Loucy (cell line): ENCODE measurements around the gene ZNF467.

Experiments
- H2AFZ ChIP-seq: fragments of 200-600 bp; sonication (generic); 2 replicates; pipeline ENCODE4 v1.6.0; 2016; ENCODE audit warnings: antibody characterized with exemption, mild to moderate bottlenecking, low read length, moderate library complexity
- H3F3A ChIP-seq: fragments of 200-600 bp; 2 replicates; pipeline ENCODE4 v1.6.0; 2016; ENCODE audit warnings: antibody characterized with exemption, low read depth, mild to moderate bottlenecking
- H3K27me3 ChIP-seq: fragments of 200-600 bp; sonication (generic); 2 replicates; pipeline ENCODE4 v1.6.1; 2014; ENCODE audit warnings: low read length, mild to moderate bottlenecking; ENCODE audit not compliant: insufficient read depth, poor library complexity, severe bottlenecking
- H3K36me3 ChIP-seq: fragments of 200-600 bp; sonication (generic); 2 replicates; pipeline ENCODE4 v1.6.1; 2016; ENCODE audit warnings: low read length; ENCODE audit not compliant: insufficient read depth
- H3K4me1 ChIP-seq: fragments of 200-600 bp; sonication (generic); 2 replicates; pipeline ENCODE4 v1.5.1; 2014; ENCODE audit warnings: low read length, mild to moderate bottlenecking; ENCODE audit not compliant: insufficient read depth, poor library complexity, severe bottlenecking
- H3K4me2 ChIP-seq: fragments of 200-600 bp; sonication (generic); 2 replicates; pipeline ENCODE4 v1.6.0; 2014; ENCODE audit warnings: antibody characterized with exemption, low read length, low read depth, mild to moderate bottlenecking; ENCODE audit not compliant: poor library complexity, severe bottlenecking
- H3K4me3 ChIP-seq: fragments of 200-600 bp; sonication (generic); 2 replicates; pipeline ENCODE4 v1.5.1; 2014; ENCODE audit warnings: low read length, mild to moderate bottlenecking, mixed read lengths; ENCODE audit not compliant: poor library complexity, severe bottlenecking
- H3K79me2 ChIP-seq: fragments of 200-600 bp; sonication (generic); 2 replicates; pipeline ENCODE4 v1.6.1; 2014; ENCODE audit warnings: low read length; ENCODE audit not compliant: insufficient read depth
- H3K9ac ChIP-seq: fragments of 200-600 bp; sonication (generic); 2 replicates; pipeline ENCODE4 v1.6.0; 2014; ENCODE audit warnings: mild to moderate bottlenecking, low read depth, low read length, moderate library complexity; ENCODE audit not compliant: poor library complexity, severe bottlenecking
- H3K9me2 ChIP-seq: fragments of 200-600 bp; sonication (generic); replicated peaks from 2 replicates; pipeline ENCODE4 v1.6.1; 2016; ENCODE audit warnings: low read depth, low read length, mixed read lengths
- H3K9me3 ChIP-seq: fragments of 200-600 bp; sonication (generic); 2 replicates; pipeline ENCODE4 v1.6.1; 2014; ENCODE audit warnings: mild to moderate bottlenecking, antibody characterized with exemption, low read length, low read depth; ENCODE audit not compliant: insufficient read depth
- H4K20me1 ChIP-seq: fragments of 200-600 bp; sonication (generic); 2 replicates; pipeline ENCODE4 v1.6.0; 2014; ENCODE audit warnings: antibody characterized with exemption, low read length, mild to moderate bottlenecking; ENCODE audit not compliant: insufficient read depth, poor library complexity, severe bottlenecking
- EZH2phosphoT487 ChIP-seq: fragments of 200-600 bp; IDR thresholded peaks from 2 replicates; pipeline ENCODE4 v1.6.1; 2018; ENCODE audit warnings: antibody characterized with exemption, mild to moderate bottlenecking, moderate library complexity, borderline replicate concordance
- TF ChIP-seq, protein P1 (sequence below): fragments of 200-600 bp; sonication (generic); conservative IDR thresholded peaks from 2 replicates; pipeline ENCODE4 v1.5.1; 2014; ENCODE audit warnings: mild to moderate bottlenecking, antibody characterized with exemption, low read length

ZNF467 gene

GRCh38 chr7:149777551-149778326 lies 4.4 kb upstream of the ZNF467 start:
- Histone ChIP-seq H3K4me3 (no peak overlapping the region), H3K79me2 (no peaks in the 10 kb centered on the region), H3K9ac (no peak overlapping the region), H3F3A (no peaks in the 10 kb centered on the region), H3K4me2 (no peak overlapping the region), H4K20me1 (no peaks in the 10 kb centered on the region), H2AFZ (no peak overlapping the region), H3K9me3 (no peaks in the 10 kb centered on the region), H3K9me2 (no peaks in the 10 kb centered on the region), H3K27me3 (no peaks in the 10 kb centered on the region), H3K4me1 (peaks cover 5% of the 10 kb centered on the region), H3K36me3 (no peaks in the 10 kb centered on the region)
- TF ChIP-seq, protein P1, sequence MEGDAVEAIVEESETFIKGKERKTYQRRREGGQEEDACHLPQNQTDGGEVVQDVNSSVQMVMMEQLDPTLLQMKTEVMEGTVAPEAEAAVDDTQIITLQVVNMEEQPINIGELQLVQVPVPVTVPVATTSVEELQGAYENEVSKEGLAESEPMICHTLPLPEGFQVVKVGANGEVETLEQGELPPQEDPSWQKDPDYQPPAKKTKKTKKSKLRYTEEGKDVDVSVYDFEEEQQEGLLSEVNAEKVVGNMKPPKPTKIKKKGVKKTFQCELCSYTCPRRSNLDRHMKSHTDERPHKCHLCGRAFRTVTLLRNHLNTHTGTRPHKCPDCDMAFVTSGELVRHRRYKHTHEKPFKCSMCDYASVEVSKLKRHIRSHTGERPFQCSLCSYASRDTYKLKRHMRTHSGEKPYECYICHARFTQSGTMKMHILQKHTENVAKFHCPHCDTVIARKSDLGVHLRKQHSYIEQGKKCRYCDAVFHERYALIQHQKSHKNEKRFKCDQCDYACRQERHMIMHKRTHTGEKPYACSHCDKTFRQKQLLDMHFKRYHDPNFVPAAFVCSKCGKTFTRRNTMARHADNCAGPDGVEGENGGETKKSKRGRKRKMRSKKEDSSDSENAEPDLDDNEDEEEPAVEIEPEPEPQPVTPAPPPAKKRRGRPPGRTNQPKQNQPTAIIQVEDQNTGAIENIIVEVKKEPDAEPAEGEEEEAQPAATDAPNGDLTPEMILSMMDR = no peak
- TF ChIP-seq EZH2phosphoT487 = no peak

DNA sequence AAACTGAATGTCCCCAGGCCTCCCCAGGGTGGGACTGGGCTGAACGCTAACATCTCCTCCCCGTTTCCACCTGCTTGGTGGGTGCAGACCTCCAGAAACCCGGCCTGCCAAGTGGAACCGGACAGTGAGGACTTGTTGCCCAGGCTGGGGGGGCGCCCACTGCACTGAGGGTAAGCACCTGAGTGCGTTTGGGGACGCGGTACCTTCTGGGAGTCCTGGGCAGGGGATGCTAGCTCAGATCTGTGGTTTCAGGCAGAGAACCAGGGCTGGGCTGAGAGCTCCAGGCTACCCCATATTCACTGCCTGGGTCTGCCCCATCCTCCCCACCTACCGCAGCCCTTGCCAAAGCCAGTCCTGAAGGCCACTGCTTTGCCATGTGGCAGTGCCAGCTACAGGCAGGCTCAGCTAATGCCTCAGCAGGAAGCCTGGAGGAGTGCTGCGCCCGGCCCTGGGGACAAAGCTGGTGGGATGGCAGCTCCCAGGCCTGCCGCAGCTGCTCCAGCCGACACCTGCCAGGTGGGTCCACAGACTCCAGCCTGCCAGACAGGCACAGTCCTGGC lies 3.5 kb upstream of the ZNF467 start:
- peaks cover 5% of the 10 kb centered on the region for H3K4me1 ChIP-seq
- no peaks in the 10 kb centered on the region for H3K79me2 ChIP-seq
- TF ChIP-seq EZH2phosphoT487 = no peak
- TF ChIP-seq, protein P1 = no peak
- no peaks in the 10 kb centered on the region for H3K9me3 ChIP-seq
- no peaks in the 10 kb centered on the region for H3K36me3 ChIP-seq
- H3K4me2 ChIP-seq = no peak overlapping the region
- no peaks in the 10 kb centered on the region for H3K27me3 ChIP-seq
- H3F3A ChIP-seq = no peaks in the 10 kb centered on the region
- H3K4me3 ChIP-seq = no peak overlapping the region
- H4K20me1 ChIP-seq = no peaks in the 10 kb centered on the region
- H3K9ac ChIP-seq = no peak overlapping the region
- no peak overlapping the region for H2AFZ ChIP-seq
- H3K9me2 ChIP-seq = no peaks in the 10 kb centered on the region

- Histone ChIP-seq H3K36me3 (no peaks in the 10 kb centered on the region), H3K4me2 (no peak overlapping the region), H4K20me1 (no peaks in the 10 kb centered on the region), H3K27me3 (no peaks in the 10 kb centered on the region), H2AFZ (no peak overlapping the region), H3K79me2 (no peaks in the 10 kb centered on the region), H3K9me3 (no peaks in the 10 kb centered on the region), H3K9ac (no peak overlapping the region), H3K9me2 (no peaks in the 10 kb centered on the region), H3F3A (no peaks in the 10 kb centered on the region), H3K4me1 (peaks cover 7% of the 10 kb centered on the region), H3K4me3 (no peak overlapping the region)
- TF ChIP-seq EZH2phosphoT487 = no peak
- TF ChIP-seq, protein P1 = no peak
These were observed 2.9 kb upstream of the ZNF467 start for GRCh38 chr7:149776289-149776688.
